GM23338 (cell line): Measurements from ENCODE around the gene CEMIP2. TPM values are rescaled to one million over a fixed set of nuclear protein-coding genes. Genes with fewer than 3 reads are reported as not detected.

Experiments
- ATAC-seq: fragments of 200-7000 bp; cut with Tn5 transposase; 3 replicates; pipeline ENCODE4 v1.9.1; 2020
- DNase-seq: peaks from one replicate; pipeline ENCODE4 v3.0.0-alpha.2; 2015; ENCODE audit warnings: low spot score
- H2AFZ ChIP-seq: fragments of 200-600 bp; sonication (generic); 2 replicates; pipeline ENCODE4 v1.8.0; 2016; ENCODE audit warnings: antibody characterized with exemption, mild to moderate bottlenecking, moderate library complexity
- H3F3A ChIP-seq: fragments of 200-600 bp; sonication (generic); replicated peaks from 2 replicates; pipeline ENCODE4 v1.8.0; 2017; ENCODE audit warnings: antibody characterized with exemption, mixed run types, low read depth
- H3K27ac ChIP-seq: fragments of 200-600 bp; sonication (generic); 2 replicates; pipeline ENCODE4 v1.6.1; 2016; ENCODE audit warnings: low read depth
- H3K27me3 ChIP-seq: fragments of 200-600 bp; sonication (generic); 2 replicates; pipeline ENCODE4 v1.8.0; 2016; ENCODE audit warnings: mild to moderate bottlenecking, mixed run types, moderate library complexity; ENCODE audit not compliant: insufficient read depth
- H3K36me3 ChIP-seq: fragments of 200-600 bp; sonication (generic); 2 replicates; pipeline ENCODE4 v1.8.0; 2016; ENCODE audit warnings: mild to moderate bottlenecking; ENCODE audit not compliant: insufficient read depth
- H3K4me1 ChIP-seq: fragments of 200-600 bp; sonication (generic); 2 replicates; pipeline ENCODE4 v1.8.0; 2016; ENCODE audit warnings: mild to moderate bottlenecking, moderate library complexity; ENCODE audit not compliant: insufficient read depth
- H3K4me2 ChIP-seq: fragments of 200-600 bp; sonication (generic); 2 replicates; pipeline ENCODE4 v1.7.1; 2017; ENCODE audit warnings: mixed run types
- H3K4me3 ChIP-seq: fragments of 200-600 bp; sonication (generic); 2 replicates; pipeline ENCODE4 v1.6.1; 2016; ENCODE audit warnings: mixed run types
- H3K79me2 ChIP-seq: fragments of 200-600 bp; sonication (generic); replicated peaks from 2 replicates; pipeline ENCODE4 v1.8.0; 2017; ENCODE audit warnings: mild to moderate bottlenecking; ENCODE audit not compliant: insufficient read depth
- H3K9me2 ChIP-seq: fragments of 200-600 bp; sonication (generic); 2 replicates; pipeline ENCODE4 v1.8.0; 2017; ENCODE audit not compliant: insufficient read depth
- H4K20me1 ChIP-seq: fragments of 200-600 bp; sonication (generic); replicated peaks from 2 replicates; pipeline ENCODE4 v1.8.0; 2017; ENCODE audit warnings: mild to moderate bottlenecking; ENCODE audit not compliant: insufficient read depth
- H3K27ac Mint-ChIP-seq: 2 replicates; pipeline ENCODE4 v1.8.0; 2020; ENCODE audit warnings: inconsistent platforms, mild to moderate bottlenecking, moderate library complexity, mixed read lengths
- H3K27me3 Mint-ChIP-seq: 3 replicates; pipeline ENCODE4 v1.8.0; 2022; ENCODE audit warnings: low read depth, mild to moderate bottlenecking, moderate library complexity, mixed read lengths, inconsistent platforms; ENCODE audit not compliant: insufficient read depth, poor library complexity
- H3K36me3 Mint-ChIP-seq: 3 replicates; pipeline ENCODE4 v1.8.0; 2021; ENCODE audit warnings: low read depth, mild to moderate bottlenecking, inconsistent platforms, moderate library complexity, mixed read lengths
- H3K4me1 Mint-ChIP-seq: 3 replicates; pipeline ENCODE4 v1.8.0; 2020; ENCODE audit warnings: mild to moderate bottlenecking, inconsistent platforms, mixed read lengths
- H3K4me3 Mint-ChIP-seq: 3 replicates; pipeline ENCODE4 v1.8.0; 2021; ENCODE audit warnings: moderate library complexity, mild to moderate bottlenecking, inconsistent platforms, mixed read lengths
- H3K9me3 Mint-ChIP-seq: 3 replicates; pipeline ENCODE4 v1.8.0; 2020; ENCODE audit warnings: moderate library complexity, mild to moderate bottlenecking, inconsistent platforms, mixed read lengths
- EZH2 ChIP-seq: fragments of 200-600 bp; sonication (generic); IDR thresholded peaks from one replicate; pipeline ENCODE4 v1.8.0; 2017; ENCODE audit warnings: antibody characterized with exemption, mild to moderate bottlenecking, low read depth; ENCODE audit not compliant: unreplicated experiment
- POLR2AphosphoS5 ChIP-seq: IDR thresholded peaks from 2 replicates; pipeline ENCODE4 v1.6.1; 2016; ENCODE audit warnings: antibody characterized with exemption, low read depth
- REST ChIP-seq: IDR thresholded peaks from one replicate; pipeline ENCODE4 v1.6.1; 2018; ENCODE audit warnings: antibody characterized with exemption; ENCODE audit not compliant: unreplicated experiment
- STAT1 ChIP-seq: IDR thresholded peaks from one replicate; pipeline ENCODE4 v1.6.1; 2016; ENCODE audit warnings: antibody characterized with exemption; ENCODE audit not compliant: unreplicated experiment
- ZNF462 ChIP-seq: fragments of 250-450 bp; sonication (Bioruptor Pico); IDR thresholded peaks from 2 replicates; pipeline ENCODE4 v1.5.0; 2020; ENCODE audit warnings: mild to moderate bottlenecking, moderate library complexity
- polyA plus RNA-seq: library from polyadenylated mRNA; unstranded; fragments of >200 nt; fragmentation: Nextera tagmentation; extraction: Ambion mirVana; gene quantifications from 2 replicates; pipeline ENCODE4 v1.2.1, GENCODE V29; 2016
- total RNA-seq: library from RNA; depleted of rRNA; stranded (reverse); fragments of >200 nt; shearing (Covaris generic); gene quantifications from 2 replicates; pipeline ENCODE4 v1.2.3, GENCODE V29; 2014

CEMIP2 gene
- total and polyA plus RNA-seq, 2 experiments from 2014 or later = 23.0 to 76.7 TPM

- H3K27me3 ChIP-seq = no peaks in the 10 kb centered on the region
- Mint-ChIP-seq H3K27ac (no peak overlapping the region), H3K4me1 (peaks cover 28% of the 10 kb centered on the region), H3K27me3 (peaks cover 2% of the 10 kb centered on the region), H3K9me3 (no peaks in the 10 kb centered on the region), H3K36me3 (peaks cover 36% of the 10 kb centered on the region), H3K4me3 (no peak overlapping the region)
- H3K4me3 ChIP-seq = no peak overlapping the region
- no peaks in the 10 kb centered on the region for H3F3A ChIP-seq
- H4K20me1 ChIP-seq = no peaks in the 10 kb centered on the region; the same call in 1 of the 2 replicates
- peaks cover 21% of the 10 kb centered on the region for H3K36me3 ChIP-seq
- H3K9me2 ChIP-seq = no peaks in the 10 kb centered on the region
- H3K4me1 ChIP-seq = peaks cover 25% of the 10 kb centered on the region
- peak overlapping the region; percentile 29; the same call in 1 of the 2 replicates for H3K4me2 ChIP-seq
- H3K79me2 ChIP-seq = no peaks in the 10 kb centered on the region
- DNase-seq (no peak), ATAC-seq (no peak)
- H2AFZ ChIP-seq = no peak overlapping the region
- peak overlapping the region; percentile 18 for H3K27ac ChIP-seq
- TF ChIP-seq ZNF462 (CRISPR knock-in tag) (no peak), POLR2AphosphoS5 (no peak), STAT1 (no peak), EZH2 (no peak), REST (no peak)
These were observed 83.7 kb downstream of the CEMIP2 start for GRCh38 chr9:71684566-71684965.
